K562 (cell line): Measurements from ENCODE around the gene FEN1. TPM values are rescaled to one million over a fixed set of nuclear protein-coding genes. Genes with fewer than 3 reads are reported as not detected.

Experiments used
- CHD4 ChIP-seq: fragments of 200-600 bp; sonication (generic); IDR thresholded peaks from 3 replicates; pipeline ENCODE4 v1.6.1; 2012; ENCODE audit warnings: low read depth, mild to moderate bottlenecking, mixed read lengths, low read length, inconsistent platforms; ENCODE audit not compliant: insufficient read depth, insufficient replicate concordance, poor library complexity, severe bottlenecking
- FOSL1 ChIP-seq: fragments of 200-800 bp; sonication (Bioruptor generic); conservative IDR thresholded peaks from 2 replicates; pipeline ENCODE4 v1.6.1; 2016; ENCODE audit warnings: missing genetic modification characterization, missing compliant biosample characterization
- FOXA3 ChIP-seq, 2 experiments: fragments of 450-650 bp in 1 of 2; sonication (generic) in 1 of 2; formaldehyde crosslinking; IDR thresholded peaks in 1 of 2; conservative IDR thresholded peaks in 1 of 2; 2 replicates each; pipeline versions ENCODE4 v1.4.0 to v1.8.0; 2020 to 2022; ENCODE audit warnings: mild to moderate bottlenecking in 2 of 2, missing genetic modification reagents in 1 of 2
- GABPA ChIP-seq: fragments of 200-800 bp; sonication (Bioruptor generic); conservative IDR thresholded peaks from 2 replicates; pipeline ENCODE4 v1.6.1; 2016; ENCODE audit warnings: low read depth, missing genetic modification characterization, missing compliant biosample characterization
- MEF2A ChIP-seq: IDR thresholded peaks from 2 replicates; pipeline ENCODE4 v1.6.1; 2011; ENCODE audit warnings: low read depth, mild to moderate bottlenecking, low read length, moderate library complexity; ENCODE audit not compliant: control insufficient read depth
- MTF1 ChIP-seq: fragments of 250-450 bp; sonication (Bioruptor Pico); IDR thresholded peaks from 2 replicates; pipeline ENCODE4 v1.9.0; 2021; ENCODE audit warnings: moderate library complexity, mild to moderate bottlenecking, inconsistent platforms, borderline replicate concordance
- NR0B1 ChIP-seq: fragments of 450-650 bp; IDR thresholded peaks from one replicate; pipeline ENCODE4 v1.6.1; 2018; ENCODE audit warnings: mild to moderate bottlenecking, moderate library complexity; ENCODE audit not compliant: partially characterized antibody
- POLR2G ChIP-seq: fragments of 200-400 bp; formaldehyde crosslinking; IDR thresholded peaks from 2 replicates; pipeline ENCODE4 v1.6.1; 2017; ENCODE audit warnings: low read depth, mild to moderate bottlenecking, antibody characterized with exemption, low read length, moderate library complexity
- RREB1 ChIP-seq: fragments of 250-450 bp; sonication (Bioruptor Pico); IDR thresholded peaks from 2 replicates; pipeline ENCODE4 v1.4.0; 2020
- SMARCE1 ChIP-seq: fragments of 450-650 bp; IDR thresholded peaks from 2 replicates; pipeline ENCODE4 v1.7.1; 2016; ENCODE audit warnings: mild to moderate bottlenecking
- SNRNP70 ChIP-seq: fragments of 200-400 bp; formaldehyde crosslinking; optimal IDR thresholded peaks from 2 replicates; pipeline ENCODE3; 2017; ENCODE audit warnings: low read depth, low read length
- ZNF695 ChIP-seq: fragments of 450-650 bp; formaldehyde crosslinking; IDR thresholded peaks from 2 replicates; pipeline ENCODE4 v1.4.0; 2020; ENCODE audit warnings: mild to moderate bottlenecking, moderate library complexity
- polyA plus RNA-seq, 8 experiments: library from polyadenylated mRNA; depleted of rRNA in 4 of 8; stranded (reverse) in 5 of 8; unstranded in 3 of 8; fragments of >200 nt; fragmentation: Nextera tagmentation in 2 of 8; fragmentation: Illumina TruSeq in 1 of 8; extraction: Ambion mirVana in 2 of 8; extraction: Trizol in 1 of 8; gene quantifications; 2 replicates each; pipeline versions ENCODE4 v1.2.1 to v1.2.3, GENCODE V29; 2011 to 2014; ENCODE audit warnings: inconsistent platforms in 1 of 8, missing spikeins in 1 of 8
- total RNA-seq, 7 experiments: library from RNA; depleted of rRNA in 6 of 7; stranded (reverse); fragments of >200 nt in 6 of 7; fragmentation: Illumina TruSeq in 2 of 7; extraction: Trizol in 2 of 7; gene quantifications; 2 replicates each; pipeline versions ENCODE4 v1.2.1 to v1.2.3, GENCODE V29; 2011 to 2021; ENCODE audit warnings: low replicate concordance in 1 of 7
- TF ChIP-seq, protein P1 (sequence below): sonication (generic); formaldehyde crosslinking; IDR thresholded peaks from 2 replicates; pipeline ENCODE4 v1.8.0; 2022; ENCODE audit warnings: missing genetic modification reagents, mild to moderate bottlenecking, borderline replicate concordance
- TF ChIP-seq, protein P2 (sequence below): fragments of 250-450 bp; sonication (Bioruptor Pico); IDR thresholded peaks from 2 replicates; pipeline ENCODE4 v1.8.0; 2021; ENCODE audit warnings: moderate library complexity, mild to moderate bottlenecking, inconsistent platforms

Gene FEN1
- total and polyA plus RNA-seq, 9 of the 15 experiments (the other 6 are each of a cell fraction or from before 2014, with no cell fraction given): 58.1 to 156 (median 137) TPM

GRCh38 chr11:61814958-61815789 lies 22.5 kb downstream of the FEN1 start (continued):
- TF ChIP-seq, protein P1, sequence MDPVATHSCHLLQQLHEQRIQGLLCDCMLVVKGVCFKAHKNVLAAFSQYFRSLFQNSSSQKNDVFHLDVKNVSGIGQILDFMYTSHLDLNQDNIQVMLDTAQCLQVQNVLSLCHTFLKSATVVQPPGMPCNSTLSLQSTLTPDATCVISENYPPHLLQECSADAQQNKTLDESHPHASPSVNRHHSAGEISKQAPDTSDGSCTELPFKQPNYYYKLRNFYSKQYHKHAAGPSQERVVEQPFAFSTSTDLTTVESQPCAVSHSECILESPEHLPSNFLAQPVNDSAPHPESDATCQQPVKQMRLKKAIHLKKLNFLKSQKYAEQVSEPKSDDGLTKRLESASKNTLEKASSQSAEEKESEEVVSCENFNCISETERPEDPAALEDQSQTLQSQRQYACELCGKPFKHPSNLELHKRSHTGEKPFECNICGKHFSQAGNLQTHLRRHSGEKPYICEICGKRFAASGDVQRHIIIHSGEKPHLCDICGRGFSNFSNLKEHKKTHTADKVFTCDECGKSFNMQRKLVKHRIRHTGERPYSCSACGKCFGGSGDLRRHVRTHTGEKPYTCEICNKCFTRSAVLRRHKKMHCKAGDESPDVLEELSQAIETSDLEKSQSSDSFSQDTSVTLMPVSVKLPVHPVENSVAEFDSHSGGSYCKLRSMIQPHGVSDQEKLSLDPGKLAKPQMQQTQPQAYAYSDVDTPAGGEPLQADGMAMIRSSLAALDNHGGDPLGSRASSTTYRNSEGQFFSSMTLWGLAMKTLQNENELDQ: no peak
- TF ChIP-seq FOSL1 (tag) (no peak; the same call in 1 of the 2 replicates), NR0B1 (no peak), POLR2G (peak; percentile 90), CHD4 (no peak), SNRNP70 (no peak), ZNF695 (CRISPR knock-in tag) (no peak), FOXA3 (CRISPR knock-in tag; conservative IDR thresholded peaks at IDR 0.05 in 1 of 2, IDR thresholded peaks at IDR 0.05 in 1 of 2) (no peak), SMARCE1 (peak; percentile 25; the same call in 1 of the 2 replicates), MEF2A (no peak), MTF1 (CRISPR knock-in tag) (0 out of 2 replicates have a peak, but pooled peaks have one; percentile 2), RREB1 (no peak), GABPA (tag) (0 out of 2 replicates have a peak, but pooled peaks have one; percentile 6)
- TF ChIP-seq, protein P2, sequence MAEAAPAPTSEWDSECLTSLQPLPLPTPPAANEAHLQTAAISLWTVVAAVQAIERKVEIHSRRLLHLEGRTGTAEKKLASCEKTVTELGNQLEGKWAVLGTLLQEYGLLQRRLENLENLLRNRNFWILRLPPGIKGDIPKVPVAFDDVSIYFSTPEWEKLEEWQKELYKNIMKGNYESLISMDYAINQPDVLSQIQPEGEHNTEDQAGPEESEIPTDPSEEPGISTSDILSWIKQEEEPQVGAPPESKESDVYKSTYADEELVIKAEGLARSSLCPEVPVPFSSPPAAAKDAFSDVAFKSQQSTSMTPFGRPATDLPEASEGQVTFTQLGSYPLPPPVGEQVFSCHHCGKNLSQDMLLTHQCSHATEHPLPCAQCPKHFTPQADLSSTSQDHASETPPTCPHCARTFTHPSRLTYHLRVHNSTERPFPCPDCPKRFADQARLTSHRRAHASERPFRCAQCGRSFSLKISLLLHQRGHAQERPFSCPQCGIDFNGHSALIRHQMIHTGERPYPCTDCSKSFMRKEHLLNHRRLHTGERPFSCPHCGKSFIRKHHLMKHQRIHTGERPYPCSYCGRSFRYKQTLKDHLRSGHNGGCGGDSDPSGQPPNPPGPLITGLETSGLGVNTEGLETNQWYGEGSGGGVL (CRISPR knock-in tag): no peak
